IMR-90 (cell line): ENCODE results near the gene NEO1. TPM values are rescaled to one million over a fixed set of nuclear protein-coding genes. Genes with fewer than 3 reads are reported as not detected.

Experiments used
- ATAC-seq: fragments of 200-7000 bp; cut with Tn5 transposase; 2 replicates; pipeline ENCODE4 v1.9.1; 2020; ENCODE audit warnings: low read depth, mild to moderate bottlenecking, moderate library complexity
- BruUV-seq: library from RNA; stranded (reverse); fragments of 400-500 nt; replicated peaks from 2 replicates; lab custom pipeline; 2021; lab: Mats Ljungman, UMichigan
- CTCF ChIA-PET: fragments of 300-600 bp; formaldehyde crosslinking; extraction: SDS; loops from one replicate; lab custom pipeline; 2021; ENCODE audit warnings: antibody characterized with exemption; lab: Yijun Ruan, JAX
- POLR2A ChIA-PET: fragments of 300-600 bp; sonication (Branson Sonifier 250); formaldehyde crosslinking; loops from one replicate; lab custom pipeline; 2022; ENCODE audit warnings: antibody characterized with exemption; ENCODE audit not compliant: unreplicated experiment; lab: Charles Lee
- DNase-seq: peaks from one replicate; pipeline ENCODE4 v3.0.0; 2013
- H2AFZ ChIP-seq: replicated peaks from 2 replicates; pipeline ENCODE3; 2013; ENCODE audit warnings: low read length, mild to moderate bottlenecking; ENCODE audit not compliant: poor library complexity
- H2AK5ac ChIP-seq: 2 replicates; pipeline ENCODE4 v1.6.1; 2013; ENCODE audit warnings: low read depth, low read length, inconsistent platforms
- H2AK9ac ChIP-seq: replicated peaks from 2 replicates; pipeline ENCODE3; 2013; ENCODE audit warnings: mild to moderate bottlenecking, low read depth, low read length, moderate library complexity; ENCODE audit not compliant: poor library complexity
- H2BK120ac ChIP-seq: 2 replicates; pipeline ENCODE4 v1.6.1; 2013; ENCODE audit warnings: low read depth, low read length, inconsistent platforms
- H2BK15ac ChIP-seq: 3 replicates; pipeline ENCODE4 v1.6.1; 2013; ENCODE audit warnings: low read depth, low read length, inconsistent platforms
- H2BK20ac ChIP-seq: 2 replicates; pipeline ENCODE4 v1.6.1; 2013; ENCODE audit warnings: low read depth, mild to moderate bottlenecking, inconsistent platforms, low read length, moderate library complexity
- H2BK5ac ChIP-seq: 2 replicates; pipeline ENCODE4 v1.6.1; 2013; ENCODE audit warnings: mild to moderate bottlenecking, low read depth, low read length, inconsistent platforms; ENCODE audit not compliant: poor library complexity, severe bottlenecking
- H3K14ac ChIP-seq: replicated peaks from 2 replicates; pipeline ENCODE4 v1.6.1; 2013; ENCODE audit warnings: low read depth, low read length, inconsistent platforms
- H3K18ac ChIP-seq: 2 replicates; pipeline ENCODE4 v1.6.1; 2013; ENCODE audit warnings: low read depth, low read length, control low read depth
- H3K23ac ChIP-seq: 2 replicates; pipeline ENCODE4 v1.6.1; 2013; ENCODE audit warnings: low read depth, low read length, inconsistent platforms
- H3K27ac ChIP-seq: 2 replicates; pipeline ENCODE4 v1.5.1; 2013; ENCODE audit warnings: mild to moderate bottlenecking, control low read depth, low read length; ENCODE audit not compliant: insufficient read depth
- H3K27me3 ChIP-seq: 2 replicates; pipeline ENCODE4 v1.6.1; 2013; ENCODE audit warnings: low read length; ENCODE audit not compliant: control insufficient read depth, insufficient read depth
- H3K36me3 ChIP-seq: 2 replicates; pipeline ENCODE4 v1.6.1; 2013; ENCODE audit warnings: low read length, mixed read lengths; ENCODE audit not compliant: control insufficient read depth, insufficient read depth
- H3K4ac ChIP-seq: 2 replicates; pipeline ENCODE4 v1.6.1; 2013; ENCODE audit warnings: low read depth, low read length, inconsistent platforms
- H3K4me1 ChIP-seq: 2 replicates; pipeline ENCODE4 v1.6.1; 2013; ENCODE audit warnings: low read length, mixed read lengths; ENCODE audit not compliant: control insufficient read depth, insufficient read depth
- H3K4me2 ChIP-seq: 2 replicates; pipeline ENCODE4 v1.6.1; 2013; ENCODE audit warnings: low read depth, mild to moderate bottlenecking, control low read depth, low read length, moderate library complexity
- H3K4me3 ChIP-seq: 2 replicates; pipeline ENCODE4 v1.5.1; 2013; ENCODE audit warnings: low read depth, mild to moderate bottlenecking, control low read depth, low read length, moderate library complexity; ENCODE audit not compliant: insufficient read depth
- H3K56ac ChIP-seq: 2 replicates; pipeline ENCODE4 v1.6.1; 2013; ENCODE audit warnings: low read length, inconsistent platforms; ENCODE audit not compliant: insufficient read depth; ENCODE audit errors: extremely low read depth
- H3K79me1 ChIP-seq, 2 experiments: 2 replicates each; pipeline ENCODE4 v1.6.1; 2013; ENCODE audit warnings: low read length in 2 of 2, inconsistent platforms in 1 of 2, low read depth in 1 of 2
- H3K9ac ChIP-seq: 2 replicates; pipeline ENCODE4 v1.6.1; 2013; ENCODE audit warnings: low read depth, low read length, control low read depth
- H3K9me1 ChIP-seq: 2 replicates; pipeline ENCODE4 v1.6.1; 2013; ENCODE audit warnings: low read length, inconsistent platforms; ENCODE audit not compliant: insufficient read depth
- H3K9me3 ChIP-seq: 2 replicates; pipeline ENCODE4 v1.6.1; 2013; ENCODE audit warnings: low read length; ENCODE audit not compliant: control insufficient read depth, insufficient read depth
- H4K20me1 ChIP-seq: 2 replicates; pipeline ENCODE4 v1.6.1; 2013; ENCODE audit warnings: low read length, inconsistent platforms; ENCODE audit not compliant: insufficient read depth
- H4K5ac ChIP-seq: 2 replicates; pipeline ENCODE4 v1.6.1; 2013; ENCODE audit warnings: mild to moderate bottlenecking, low read depth, low read length, control low read depth
- H4K8ac ChIP-seq, 2 experiments: 2 replicates each; pipeline ENCODE4 v1.6.1; 2013; ENCODE audit warnings: low read depth in 2 of 2, low read length in 2 of 2, control low read depth in 1 of 2, inconsistent platforms in 1 of 2
- H4K91ac ChIP-seq: 2 replicates; pipeline ENCODE4 v1.6.1; 2013; ENCODE audit warnings: low read depth, low read length, inconsistent platforms; ENCODE audit not compliant: insufficient read depth
- CHD1 ChIP-seq: IDR thresholded peaks from 2 replicates; pipeline ENCODE4 v1.6.1; 2012; ENCODE audit warnings: low read depth, low read length, improper control_type of control experiment
- CTCF ChIP-seq: conservative IDR thresholded peaks from 2 replicates; pipeline ENCODE4 v1.5.1; 2012; ENCODE audit warnings: mild to moderate bottlenecking, low read depth, low read length, improper control_type of control experiment
- MXI1 ChIP-seq: IDR thresholded peaks from 2 replicates; pipeline ENCODE4 v1.6.1; 2012; ENCODE audit warnings: low read depth, mild to moderate bottlenecking, low read length, moderate library complexity, borderline replicate concordance
- NFE2L2 ChIP-seq: fragments of 150-350 bp; IDR thresholded peaks from 2 replicates; pipeline ENCODE4 v1.6.1; 2016; ENCODE audit warnings: low read depth, mild to moderate bottlenecking, low read length
- POLR2A ChIP-seq: IDR thresholded peaks from 2 replicates; pipeline ENCODE4 v1.6.1; 2012; ENCODE audit warnings: mild to moderate bottlenecking, low read depth, low read length
- RAD21 ChIP-seq: IDR thresholded peaks from 2 replicates; pipeline ENCODE4 v1.6.1; 2012; ENCODE audit warnings: low read length, improper control_type of control experiment
- RCOR1 ChIP-seq: IDR thresholded peaks from 2 replicates; pipeline ENCODE4 v1.6.1; 2012; ENCODE audit warnings: mild to moderate bottlenecking, low read length, improper control_type of control experiment; ENCODE audit not compliant: insufficient replicate concordance
- SMC3 ChIP-seq: fragments of 150-350 bp; IDR thresholded peaks from 2 replicates; pipeline ENCODE4 v1.6.1; 2016; ENCODE audit warnings: low read depth, mild to moderate bottlenecking, antibody characterized with exemption, low read length, moderate library complexity
- WGBS, 2 experiments: methylation state at CpG; one replicate each; pipeline versions ENCODE4 v1.1.5 to v1.1.7; 2013; ENCODE audit warnings: missing lambda C conversion rate in 2 of 2; ENCODE audit not compliant: insufficient read length in 1 of 2; ENCODE audit errors: extremely low coverage in 2 of 2; 5-methylcytosine and 5-hydroxymethylcytosine counted together
- dilution Hi-C: fragments of 300-500 bp; cut with HindIII; formaldehyde crosslinking; loops from one replicate; pipeline ENCODE4 v1.14.3; 2018; ENCODE audit warnings: low sequenced_read_pairs; ENCODE audit not compliant: unreplicated experiment
- in situ Hi-C: fragments of 300-500 bp; cut with MboI; formaldehyde crosslinking; loops from 3 replicates; pipeline ENCODE4 v1.14.3; 2019; ENCODE audit warnings: low sequenced_read_pairs, inconsistent platforms, mixed read lengths
- intact Hi-C: fragments of 100-400 bp; cut with micrococcal nuclease; formaldehyde crosslinking; loops from 2 replicates; pipeline ENCODE4 v1.10.0; 2022
- polyA plus RNA-seq, 3 experiments: library from polyadenylated mRNA; depleted of rRNA; stranded (reverse); fragments of >200 nt; gene quantifications; 2 replicates each; pipeline ENCODE4 v1.2.3, GENCODE V29; 2012; ENCODE audit warnings: low replicate concordance in 1 of 3
- total RNA-seq: library from RNA; depleted of rRNA; stranded (reverse); fragments of >200 nt; gene quantifications from 2 replicates; pipeline ENCODE4 v1.2.3, GENCODE V29; 2012

NEO1 gene
- total and polyA plus RNA-seq, 2 of the 4 experiments (the other 2 are of a cell fraction) = 16.3 to 18.5 TPM

GRCh38 chr15:73081321-73081958 is 29.2 kb downstream of the NEO1 start:
- BruUV-seq = no TSS peak
- Histone ChIP-seq H2BK20ac (no peak overlapping the region), H3K9me1 (0 out of 2 replicates have a peak, but pooled peaks cover 3% of the 10 kb centered on the region), H3K79me1 (peaks cover 9 to 24% of the 10 kb centered on the region in 2 experiments), H3K23ac (no peak overlapping the region), H2BK15ac (no peak overlapping the region), H2AFZ (no peak overlapping the region), H4K5ac (no peak overlapping the region), H2AK5ac (no peak overlapping the region), H3K14ac (no peak overlapping the region), H4K8ac (no peak overlapping the region), H3K27ac (no peak overlapping the region), H3K27me3 (no peaks in the 10 kb centered on the region), H3K9ac (no peak overlapping the region), H3K18ac (no peak overlapping the region), H2BK5ac (no peak overlapping the region), H3K4me1 (peaks cover 3% of the 10 kb centered on the region), H4K20me1 (peaks cover 5% of the 10 kb centered on the region; the same call in 1 of the 2 replicates), H3K56ac (no peak overlapping the region), H3K4ac (no peak overlapping the region), H3K4me3 (no peak overlapping the region), H2AK9ac (no peak overlapping the region), H4K91ac (no peak overlapping the region), H2BK120ac (no peak overlapping the region), H3K4me2 (no peak overlapping the region), H3K9me3 (no peaks in the 10 kb centered on the region), H3K36me3 (no peaks in the 10 kb centered on the region)
- in situ Hi-C loops = loop anchor here (5.0 to 10.0 kb wide), 2 partner anchors 294 to 357 kb away; no protein-coding TSS in a partner anchor
- ATAC-seq (no peak), DNase-seq (peak; percentile 71)
- dilution Hi-C loops = no loop called here
- ChIA-PET CTCF (interaction anchor here (0.6 to 1.1 kb wide), 4 partner anchors 192 to 1356 kb away, joined by 3 read pairs; no protein-coding TSS in a partner anchor), POLR2A (no interaction called here)
- intact Hi-C loops = loop anchor here (1.0 to 10.0 kb wide), 5 partner anchors 153 to 481 kb away; no protein-coding TSS in a partner anchor
- no CpG with 5 or more reads among the region's 3 CpGs for WGBS, 2 experiments
- peak; percentile 98 for TF ChIP-seq SMC3
- no peak for TF ChIP-seq CHD1
- TF ChIP-seq RCOR1 = no peak
- TF ChIP-seq NFE2L2 = no peak
- TF ChIP-seq CTCF = peak; percentile 82
- TF ChIP-seq POLR2A = 0 out of 2 replicates have a peak, but pooled peaks have one; percentile 37
- TF ChIP-seq MXI1 = no peak
- peak; percentile 89 for TF ChIP-seq RAD21
